Mesodermal cell (in vitro differentiated cells): ENCODE data around the gene SRF.
A peak's percentile ranks its signal among the peaks of the same experiment; 100 is the strongest.

ENCODE experiments used
- H3K27ac ChIP-seq: 2 replicates; pipeline ENCODE4 v1.7.0; 2013; ENCODE audit warnings: mild to moderate bottlenecking, low read depth, low read length, moderate library complexity; ENCODE audit not compliant: severe bottlenecking
- H3K36me3 ChIP-seq: 2 replicates; pipeline ENCODE4 v1.7.1; 2013; ENCODE audit warnings: mild to moderate bottlenecking, low read length, moderate library complexity; ENCODE audit not compliant: control insufficient read depth, insufficient read depth
- H3K4me1 ChIP-seq: one replicate; pipeline ENCODE4 v1.7.1; 2013; ENCODE audit warnings: mild to moderate bottlenecking, low read length; ENCODE audit not compliant: insufficient read depth, control insufficient read depth, poor library complexity, severe bottlenecking
- H3K4me3 ChIP-seq: 2 replicates; pipeline ENCODE4 v1.7.0; 2013; ENCODE audit warnings: low read length, control low read depth, mild to moderate bottlenecking; ENCODE audit not compliant: insufficient read depth, poor library complexity, severe bottlenecking; ENCODE audit errors: extremely low read depth
- H3K9me3 ChIP-seq: 2 replicates; pipeline ENCODE4 v1.7.1; 2013; ENCODE audit warnings: mild to moderate bottlenecking, low read length, moderate library complexity; ENCODE audit not compliant: control insufficient read depth
- WGBS, 2 experiments: methylation state at CpG; one replicate each; pipeline ENCODE4 v1.1.5; 2013; ENCODE audit warnings: missing lambda C conversion rate in 2 of 2; ENCODE audit not compliant: insufficient coverage in 2 of 2; 5-methylcytosine and 5-hydroxymethylcytosine counted together

The SRF gene

DNA sequence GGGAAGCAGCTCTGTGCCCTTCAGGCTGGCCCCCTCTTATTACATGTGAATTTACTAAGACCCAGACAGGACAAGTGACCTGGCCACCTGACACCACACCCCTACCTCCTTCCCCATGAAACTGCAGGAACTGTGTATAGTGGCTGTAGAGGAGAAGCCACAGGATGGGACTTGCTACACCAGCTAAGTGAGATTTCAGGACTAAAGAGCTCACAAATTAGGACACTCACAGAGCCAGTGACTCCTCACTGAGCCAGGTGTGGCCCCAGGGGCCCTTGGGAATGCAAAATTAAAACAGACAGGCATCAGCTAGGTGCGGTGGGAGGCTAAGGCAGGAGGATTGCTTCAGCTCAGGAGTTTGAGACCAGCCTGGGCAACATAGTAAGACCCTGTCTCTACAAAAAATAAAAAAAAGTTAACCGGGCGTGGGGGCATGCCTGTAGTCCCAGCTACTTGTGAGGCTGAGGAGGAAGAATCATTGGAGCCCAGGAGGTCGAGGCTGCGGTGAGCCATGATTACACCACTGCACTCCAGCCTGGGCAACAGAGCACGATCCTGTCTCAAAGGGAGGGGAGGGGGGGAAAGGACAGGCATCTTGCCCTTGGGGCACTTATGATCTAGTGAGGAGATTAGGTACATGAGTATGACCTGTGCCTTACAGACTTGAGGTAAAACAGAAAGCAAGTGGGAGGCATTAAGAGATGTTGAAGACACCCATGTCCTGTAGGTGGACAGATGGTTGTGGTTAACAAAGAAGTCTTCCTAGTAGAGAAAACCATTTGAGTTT, 23.2 kb upstream of the SRF start:
- no peak overlapping the region for H3K27ac ChIP-seq
- H3K4me3 ChIP-seq, result no peak overlapping the region
- H3K4me1 ChIP-seq, result peaks cover 5% of the 10 kb centered on the region
- peaks cover 55% of the 10 kb centered on the region for H3K36me3 ChIP-seq
- WGBS, 2 experiments, result 93 to 98% methylated on average over 5 to 6 of the region's 6 CpGs
- H3K9me3 ChIP-seq, result no peaks in the 10 kb centered on the region

DNA sequence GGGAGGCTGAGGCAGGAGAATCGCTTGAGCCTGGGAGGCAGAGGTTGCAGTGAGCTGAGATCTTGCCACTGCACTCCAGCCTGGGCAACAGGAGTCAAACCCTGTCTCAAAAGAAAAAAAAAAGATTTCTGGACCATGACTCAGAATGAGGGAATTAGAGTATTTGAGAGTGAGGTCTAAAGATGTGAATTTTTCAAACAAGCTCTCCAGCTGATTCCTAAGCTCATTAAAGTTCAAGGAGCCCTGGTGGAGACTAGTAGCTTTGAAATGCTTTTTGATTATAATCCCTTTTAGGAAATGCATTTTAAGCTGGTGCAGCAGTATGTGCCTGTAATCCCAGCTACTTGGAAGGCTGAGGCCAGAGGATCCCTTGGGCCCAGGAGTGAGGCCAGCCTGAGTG, 21.8 kb upstream of the SRF start:
- H3K4me3 ChIP-seq, result no peak overlapping the region
- peaks cover 56% of the 10 kb centered on the region for H3K36me3 ChIP-seq
- WGBS, 2 experiments, result 100% methylated on average over 1 of the region's 1 CpG
- no peaks in the 10 kb centered on the region for H3K9me3 ChIP-seq
- no peaks in the 10 kb centered on the region for H3K4me1 ChIP-seq
- no peak overlapping the region for H3K27ac ChIP-seq

DNA sequence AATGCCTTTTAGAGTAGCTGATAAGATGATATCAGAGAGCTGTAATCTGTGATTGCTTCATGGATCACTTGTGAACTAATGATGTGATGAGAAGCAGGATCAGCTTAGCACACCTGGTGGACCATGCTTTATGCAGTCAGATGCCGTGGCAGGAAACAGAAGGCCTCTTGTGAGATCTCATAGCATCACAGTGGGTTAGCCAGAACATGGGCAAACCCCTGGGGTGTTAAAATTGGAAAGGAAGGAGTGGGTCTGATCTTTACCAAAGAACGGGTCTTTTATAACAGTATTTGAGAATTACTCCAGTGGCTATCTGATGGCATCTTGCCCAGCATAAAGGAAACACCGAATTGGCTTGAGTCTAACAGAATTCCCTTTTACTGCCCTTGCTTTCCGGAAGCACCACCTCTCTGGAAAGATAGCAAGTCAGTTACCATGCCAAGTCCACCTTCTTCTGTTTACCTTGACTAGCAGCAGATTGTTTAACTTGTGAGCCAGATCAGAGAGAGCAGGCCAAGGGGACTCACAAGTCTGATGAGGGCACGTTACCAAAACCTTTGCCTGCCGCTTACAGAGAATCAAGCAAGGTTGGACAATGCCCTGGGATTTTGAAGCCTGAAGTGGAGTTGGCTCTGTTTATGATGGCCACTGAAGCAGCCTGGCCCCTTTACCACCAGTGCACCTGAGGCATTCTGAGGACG, 20.9 kb upstream of the SRF start:
- 93 to 99% methylated on average over 6 of the region's 7 CpGs for WGBS, 2 experiments

DNA sequence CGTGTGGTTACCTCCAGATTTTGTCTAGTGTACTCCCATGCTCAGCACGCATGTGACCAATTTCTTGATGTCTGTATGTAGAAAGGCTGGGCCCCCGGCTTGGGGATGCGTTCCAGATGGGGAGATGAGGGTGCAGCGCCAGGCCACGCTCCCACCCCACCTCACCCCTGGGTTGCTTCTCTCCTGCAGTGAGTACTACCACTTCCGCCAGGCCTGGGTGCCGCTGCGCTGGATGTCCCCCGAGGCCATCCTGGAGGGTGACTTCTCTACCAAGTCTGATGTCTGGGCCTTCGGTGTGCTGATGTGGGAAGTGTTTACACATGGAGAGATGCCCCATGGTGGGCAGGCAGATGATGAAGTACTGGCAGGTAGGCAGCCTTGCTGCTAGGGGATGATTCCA, 11.5 kb upstream of the SRF start:
- H3K27ac ChIP-seq, result no peak overlapping the region
- WGBS, 2 experiments, result 91 to 100% methylated on average over 5 to 9 of the region's 11 CpGs

More for the DNA sequence above, 20.9 kb upstream of the SRF start:
- H3K27ac ChIP-seq, result no peak overlapping the region
- H3K36me3 ChIP-seq, result peaks cover 56% of the 10 kb centered on the region
- H3K9me3 ChIP-seq, result no peaks in the 10 kb centered on the region
- no peaks in the 10 kb centered on the region for H3K4me1 ChIP-seq
- H3K4me3 ChIP-seq, result no peak overlapping the region

DNA sequence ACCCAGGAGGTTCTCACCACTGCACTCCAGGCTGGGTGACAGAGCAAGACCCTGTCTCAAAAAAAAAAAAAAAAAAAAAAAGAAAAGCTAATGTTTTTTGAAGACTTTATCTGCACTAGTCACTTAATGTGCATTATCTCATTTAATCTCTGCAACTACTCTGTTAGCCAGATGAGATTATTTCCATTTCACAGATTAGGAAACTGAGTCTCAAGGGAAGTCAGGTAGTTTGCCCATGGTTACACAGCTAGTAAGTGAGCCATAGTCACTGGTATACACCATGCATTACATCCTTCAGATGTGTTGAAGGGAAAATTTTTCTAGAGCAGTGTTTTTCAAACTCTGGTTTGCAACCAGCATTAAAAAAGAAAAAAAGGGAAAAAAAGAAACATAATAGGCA, 7.2 kb upstream of the SRF start:
- Histone ChIP-seq H3K9me3 (no peaks in the 10 kb centered on the region), H3K36me3 (peaks cover 28% of the 10 kb centered on the region), H3K4me1 (no peaks in the 10 kb centered on the region), H3K4me3 (no peak overlapping the region), H3K27ac (no peak overlapping the region)

More for the DNA sequence above, 11.5 kb upstream of the SRF start:
- Histone ChIP-seq H3K9me3 (no peaks in the 10 kb centered on the region), H3K4me3 (no peak overlapping the region), H3K36me3 (peaks cover 48% of the 10 kb centered on the region), H3K4me1 (no peaks in the 10 kb centered on the region)

DNA sequence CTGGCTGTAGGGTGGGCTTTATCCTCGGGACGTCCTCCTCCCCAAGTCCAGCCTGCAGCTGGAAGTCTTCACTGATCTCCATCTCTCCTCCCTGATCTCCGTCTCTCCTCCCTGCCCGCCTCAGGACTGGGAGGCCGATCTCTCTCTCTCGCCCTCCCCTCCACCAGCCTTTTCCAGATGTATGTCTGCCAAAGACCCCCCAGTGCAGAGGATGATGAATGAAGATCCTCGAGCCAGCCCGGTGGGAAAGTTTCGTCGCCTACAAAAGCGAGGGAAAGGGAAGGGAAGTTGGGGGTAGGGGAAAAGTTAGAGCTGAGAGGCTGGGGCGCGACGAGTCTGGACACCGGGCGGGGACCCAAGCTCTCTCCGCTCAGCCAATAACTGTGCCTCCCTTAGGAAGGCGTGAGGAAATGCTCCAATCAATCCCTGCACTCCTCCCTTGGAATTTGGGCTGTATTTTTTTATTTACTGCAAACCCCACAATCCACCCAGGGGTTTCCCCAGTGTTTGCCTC, 595 bp upstream of the SRF start:
- WGBS, 2 experiments, result 0% methylated on average over 4 to 6 of the region's 18 CpGs
- peak overlapping the region; percentile 92 for H3K27ac ChIP-seq
- peaks cover 23% of the 10 kb centered on the region for H3K4me1 ChIP-seq
- H3K9me3 ChIP-seq, result no peaks in the 10 kb centered on the region
- H3K36me3 ChIP-seq, result peaks cover 6% of the 10 kb centered on the region
- peak overlapping the region; percentile 86 for H3K4me3 ChIP-seq

DNA sequence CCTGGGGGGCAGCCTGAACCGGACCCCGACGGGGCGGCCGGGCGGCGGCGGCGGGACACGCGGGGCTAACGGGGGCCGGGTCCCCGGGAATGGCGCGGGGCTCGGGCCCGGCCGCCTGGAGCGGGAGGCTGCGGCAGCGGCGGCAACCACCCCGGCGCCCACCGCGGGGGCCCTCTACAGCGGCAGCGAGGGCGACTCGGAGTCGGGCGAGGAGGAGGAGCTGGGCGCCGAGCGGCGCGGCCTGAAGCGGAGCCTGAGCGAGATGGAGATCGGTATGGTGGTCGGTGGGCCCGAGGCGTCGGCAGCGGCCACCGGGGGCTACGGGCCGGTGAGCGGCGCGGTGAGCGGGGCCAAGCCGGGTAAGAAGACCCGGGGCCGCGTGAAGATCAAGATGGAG, 636 bp downstream of the SRF start:
- 0 to 1% methylated on average over 36 to 55 of the region's 57 CpGs for WGBS, 2 experiments
- Histone ChIP-seq H3K9me3 (no peaks in the 10 kb centered on the region), H3K27ac (peak overlapping the region; percentile 92), H3K36me3 (peaks cover 19% of the 10 kb centered on the region), H3K4me3 (peak overlapping the region; percentile 86), H3K4me1 (peaks cover 24% of the 10 kb centered on the region)

DNA sequence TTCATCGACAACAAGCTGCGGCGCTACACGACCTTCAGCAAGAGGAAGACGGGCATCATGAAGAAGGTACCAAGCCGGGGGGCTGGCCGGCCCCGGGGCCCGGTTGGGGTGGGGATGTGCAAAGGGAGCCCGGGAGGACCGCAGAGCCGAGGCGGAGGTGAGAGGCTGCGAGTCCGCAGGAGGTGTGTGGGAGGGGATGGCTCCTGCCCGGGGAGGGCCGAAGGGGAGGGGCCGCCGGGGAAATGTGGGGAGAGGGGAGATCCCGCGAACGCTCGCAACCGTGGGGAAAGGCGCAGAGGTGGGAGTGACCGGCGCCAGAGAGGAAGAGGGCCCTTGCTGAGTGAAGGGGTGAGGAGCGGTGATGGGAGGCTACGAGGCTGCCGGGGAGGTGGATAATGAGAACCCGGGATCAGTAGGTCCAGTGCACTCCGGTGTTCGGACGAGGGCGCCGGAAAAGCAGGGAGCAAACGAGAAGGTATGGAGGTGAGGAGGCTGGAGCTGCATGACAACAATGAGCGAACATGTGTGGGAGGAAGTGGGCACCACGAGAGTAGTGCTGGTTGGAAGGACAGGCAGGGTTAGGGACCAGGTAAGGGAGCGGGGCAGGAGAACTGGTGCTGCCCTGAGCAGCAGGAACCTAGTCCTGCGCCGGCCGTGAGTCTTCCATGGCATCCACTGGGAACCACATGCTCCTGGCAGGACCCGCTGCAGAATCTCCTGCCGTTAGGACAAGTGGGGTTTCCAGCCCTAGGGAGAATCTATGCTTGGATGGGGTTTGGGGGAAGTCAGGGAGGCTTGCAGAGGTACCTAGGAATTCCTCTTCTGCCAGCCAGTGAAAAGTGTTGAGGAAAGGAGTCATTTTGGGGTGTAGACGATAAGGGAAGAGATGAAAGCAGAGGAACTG, 1.3 kb downstream of the SRF start:
- H3K4me1 ChIP-seq, result peaks cover 24% of the 10 kb centered on the region
- H3K4me3 ChIP-seq, result peak overlapping the region; percentile 86
- H3K27ac ChIP-seq, result peak overlapping the region; percentile 10
- WGBS, 2 experiments, result 2% methylated on average over 35 to 46 of the region's 46 CpGs
- peaks cover 25% of the 10 kb centered on the region for H3K36me3 ChIP-seq
- H3K9me3 ChIP-seq, result no peaks in the 10 kb centered on the region

DNA sequence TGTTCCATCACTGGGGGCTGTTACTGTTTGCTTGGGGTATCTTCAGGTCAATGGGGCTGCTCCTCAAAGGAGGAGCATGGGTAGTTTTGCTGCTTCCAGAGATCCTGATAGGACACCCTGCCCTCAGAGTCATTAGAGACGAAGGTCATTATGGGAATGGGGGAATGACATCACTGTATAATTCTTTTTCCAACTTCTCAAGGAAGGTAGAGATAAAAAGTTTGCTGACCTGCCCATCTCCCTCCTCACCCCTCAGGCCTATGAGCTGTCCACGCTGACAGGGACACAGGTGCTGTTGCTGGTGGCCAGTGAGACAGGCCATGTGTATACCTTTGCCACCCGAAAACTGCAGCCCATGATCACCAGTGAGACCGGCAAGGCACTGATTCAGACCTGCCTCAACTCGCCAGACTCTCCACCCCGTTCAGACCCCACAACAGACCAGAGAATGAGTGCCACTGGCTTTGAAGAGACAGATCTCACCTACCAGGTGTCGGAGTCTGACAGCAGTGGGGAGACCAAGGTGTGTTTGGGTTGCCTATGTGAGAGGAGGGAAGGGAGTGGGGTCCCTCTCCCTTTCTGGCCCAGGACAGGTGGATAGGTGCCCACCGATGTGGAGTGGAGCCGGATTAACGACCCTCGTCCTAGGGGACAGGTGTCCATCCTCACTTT, 2.7 kb downstream of the SRF start:
- Histone ChIP-seq H3K9me3 (no peaks in the 10 kb centered on the region), H3K4me1 (peaks cover 24% of the 10 kb centered on the region), H3K27ac (peak overlapping the region; percentile 82), H3K4me3 (peak overlapping the region; percentile 86), H3K36me3 (peaks cover 38% of the 10 kb centered on the region)
- WGBS, 2 experiments, result 54 to 62% methylated on average over 6 to 8 of the region's 11 CpGs
